ENCODE results near the gene SERPINB10.

SERPINB10 gene

DNA sequence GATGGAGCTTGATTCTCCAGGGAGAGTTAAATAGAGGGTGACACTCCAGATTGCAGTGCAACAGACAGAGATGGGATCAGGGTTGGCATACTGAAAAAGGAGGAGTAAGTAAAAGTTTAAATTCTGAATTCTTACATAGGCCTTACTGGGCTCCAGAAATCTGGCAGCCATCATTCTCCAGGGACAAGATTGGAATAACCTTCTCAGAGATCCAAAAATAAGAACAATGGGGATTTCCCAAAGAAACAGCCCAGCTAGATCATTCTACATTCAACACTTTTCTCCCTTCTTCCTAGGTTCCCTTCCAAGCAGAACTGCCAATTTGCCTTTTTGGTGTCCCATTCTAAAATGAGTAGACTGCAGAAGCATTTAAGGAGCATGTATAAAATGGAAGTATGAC lies 35.2 kb upstream of the SERPINB10 start:
- TF ChIP-seq Cebpa-rat (IDR thresholded peaks at IDR 0.05), result no peak

DNA sequence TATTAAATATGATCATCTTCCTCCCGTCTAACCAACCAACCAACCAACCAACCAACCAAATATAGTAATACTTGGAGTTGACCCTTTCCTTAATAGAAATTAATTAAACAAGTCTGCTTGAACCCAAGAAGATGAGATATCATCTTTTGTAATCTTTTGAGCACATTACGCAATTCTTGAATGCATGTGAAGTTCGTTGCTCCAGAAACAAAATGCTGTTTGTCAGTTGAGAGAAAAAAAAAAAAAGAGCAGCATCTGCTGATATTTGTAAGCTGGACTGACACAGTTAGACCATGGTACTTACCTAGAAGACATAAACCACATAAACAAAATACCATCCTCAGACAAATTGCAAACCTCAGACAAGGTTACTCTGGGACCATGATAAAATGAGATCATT lies 29.4 kb upstream of the SERPINB10 start:
- H3K36me3 ChIP-seq, result no peaks in the 10 kb centered on the region
- no peaks in the 10 kb centered on the region for H4K20me1 ChIP-seq
- H3K27me3 ChIP-seq, result no peaks in the 10 kb centered on the region
- H3K4me2 ChIP-seq, result 0 out of 22 replicates have a peak overlapping the region, but pooled peaks of 1 of the 11 experiments have one; percentile 7
- H3K9ac ChIP-seq, result no peak overlapping the region
- peak overlapping the region in 2 of 11 experiments; percentile 52 to 56; a peak in 2 of 22 replicates for H3K27ac ChIP-seq
- peaks cover 0 to 47% (median 8%) of the 10 kb centered on the region in 10 experiments; a peak in 13 of 20 replicates for H3K4me1 ChIP-seq
- H3K4me3 ChIP-seq, result no peak overlapping the region
- peaks cover 0 to 7% (median 3%) of the 10 kb centered on the region in 11 experiments; a peak in 5 of 22 replicates for H3K9me3 ChIP-seq (replicated peaks in 1 of 11)
- TF ChIP-seq Cebpa-rat (IDR thresholded peaks at IDR 0.05), result peak in 5 of 11 experiments; percentile 18 to 70 (median 51); a peak in 5 of 22 replicates

More for the DNA sequence above, 35.2 kb upstream of the SERPINB10 start:
- Histone ChIP-seq H3K9me3 (replicated peaks in 1 of 11) (peaks cover 0 to 41% (median 7%) of the 10 kb centered on the region in 11 experiments; a peak in 12 of 22 replicates), H3K4me3 (no peak overlapping the region), H3K27ac (no peak overlapping the region), H3K27me3 (no peaks in the 10 kb centered on the region), H3K4me1 (peaks cover 16 to 33% (median 20%) of the 10 kb centered on the region in 10 experiments), H4K20me1 (no peaks in the 10 kb centered on the region), H3K36me3 (no peaks in the 10 kb centered on the region), H3K9ac (no peak overlapping the region), H3K4me2 (no peak overlapping the region)

DNA sequence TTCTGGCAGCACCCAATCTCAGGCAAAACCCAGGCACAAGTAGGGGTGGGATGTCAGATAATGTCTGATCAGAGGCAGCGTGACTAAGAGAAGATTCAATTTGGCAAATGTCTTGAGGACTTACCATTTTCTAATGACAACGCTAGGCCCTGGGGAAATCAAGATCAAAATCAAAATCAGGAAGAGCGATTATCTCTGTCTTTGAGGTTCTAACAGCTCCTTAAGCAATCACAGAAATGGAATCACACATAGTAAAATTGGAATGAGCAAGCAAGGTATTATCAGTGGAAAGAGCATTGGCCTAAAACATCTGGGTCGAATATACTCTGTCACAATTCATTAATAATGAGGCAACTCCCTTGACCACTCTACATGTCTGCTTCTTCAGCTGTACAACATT lies 28.8 kb upstream of the SERPINB10 start:
- H3K27me3 ChIP-seq, result no peaks in the 10 kb centered on the region
- H3K9me3 ChIP-seq (replicated peaks in 1 of 11), result peaks cover 0 to 7% (median 3%) of the 10 kb centered on the region in 11 experiments; a peak in 5 of 22 replicates
- H3K27ac ChIP-seq, result peak overlapping the region in 2 of 11 experiments; percentile 52 to 56; a peak in 4 of 22 replicates
- no peaks in the 10 kb centered on the region for H3K36me3 ChIP-seq
- no peaks in the 10 kb centered on the region for H4K20me1 ChIP-seq
- no peak overlapping the region for H3K4me3 ChIP-seq
- H3K9ac ChIP-seq, result no peak overlapping the region
- peaks cover 0 to 47% (median 8%) of the 10 kb centered on the region in 10 experiments; a peak in 13 of 20 replicates for H3K4me1 ChIP-seq
- no peak for TF ChIP-seq Cebpa-rat (IDR thresholded peaks at IDR 0.05)
- H3K4me2 ChIP-seq, result peak overlapping the region in 2 of 11 experiments; percentile 7 to 15; a peak in 1 of 22 replicates

DNA sequence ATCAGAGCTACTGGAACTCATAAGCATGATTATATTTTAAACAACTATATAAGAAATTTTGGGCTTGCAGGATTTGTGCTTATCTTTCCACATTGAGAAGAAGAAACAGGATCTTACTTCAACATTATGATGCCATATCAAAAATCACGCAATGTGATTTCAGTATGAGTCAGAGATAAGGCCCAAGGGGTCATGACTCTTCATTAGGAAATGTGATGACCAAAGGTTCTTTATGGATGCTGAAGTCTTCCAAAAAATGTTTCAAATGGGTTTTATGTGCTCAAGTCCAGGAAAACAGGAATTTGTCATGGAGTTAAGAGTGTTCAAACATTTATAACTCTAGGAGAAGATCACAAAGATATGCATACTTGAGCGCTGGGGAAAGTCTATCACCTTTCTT lies 28.0 kb upstream of the SERPINB10 start:
- Histone ChIP-seq H4K20me1 (no peaks in the 10 kb centered on the region), H3K4me1 (peaks cover 0 to 47% (median 8%) of the 10 kb centered on the region in 10 experiments; a peak in 13 of 20 replicates), H3K4me2 (peak overlapping the region in 3 of 11 experiments; percentile 1 to 48 (median 8); a peak in 3 of 22 replicates), H3K27me3 (no peaks in the 10 kb centered on the region), H3K9me3 (replicated peaks in 1 of 11) (peaks cover 0 to 7% (median 3%) of the 10 kb centered on the region in 11 experiments; a peak in 5 of 22 replicates), H3K36me3 (no peaks in the 10 kb centered on the region), H3K9ac (no peak overlapping the region), H3K27ac (peak overlapping the region in 1 of 11 experiments; percentile 49; a peak in 2 of 22 replicates), H3K4me3 (no peak overlapping the region)
- TF ChIP-seq Cebpa-rat (IDR thresholded peaks at IDR 0.05), result no peak

DNA sequence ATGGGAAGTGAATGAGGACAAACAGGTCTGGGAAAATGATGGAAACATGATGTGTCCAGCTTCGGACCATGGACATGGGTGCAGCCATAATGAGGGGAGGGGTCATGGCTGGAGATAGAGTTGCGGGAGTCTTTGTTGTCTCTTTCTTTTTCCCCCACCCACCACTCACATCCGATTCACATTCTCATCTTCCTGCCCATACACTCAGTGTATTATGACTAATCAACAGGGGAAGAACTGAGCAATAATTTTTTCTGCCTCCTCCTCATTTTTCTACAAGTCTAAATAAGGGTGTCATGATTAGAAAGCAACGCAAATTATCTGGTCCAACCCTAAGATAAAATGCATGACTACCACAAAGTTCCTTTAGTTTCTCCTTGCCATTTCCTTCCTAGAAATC lies 25.9 kb upstream of the SERPINB10 start:
- H3K4me2 ChIP-seq, result peak overlapping the region in 3 of 11 experiments; percentile 8 to 44 (median 40); a peak in 5 of 22 replicates
- H4K20me1 ChIP-seq, result no peaks in the 10 kb centered on the region
- no peak for TF ChIP-seq Cebpa-rat (IDR thresholded peaks at IDR 0.05)
- H3K27me3 ChIP-seq, result no peaks in the 10 kb centered on the region
- no peak overlapping the region for H3K4me3 ChIP-seq
- H3K9ac ChIP-seq, result no peak overlapping the region
- H3K4me1 ChIP-seq, result peaks cover 0 to 47% (median 8%) of the 10 kb centered on the region in 10 experiments; a peak in 13 of 20 replicates
- H3K27ac ChIP-seq, result 0 out of 22 replicates have a peak overlapping the region, but pooled peaks of 1 of the 11 experiments have one; percentile 1
- no peaks in the 10 kb centered on the region for H3K36me3 ChIP-seq
- 0 out of 22 replicates have a peak, but pooled peaks cover 0 to 5% (median 0%) of the 10 kb centered on the region in 11 experiments for H3K9me3 ChIP-seq (replicated peaks in 1 of 11)

DNA sequence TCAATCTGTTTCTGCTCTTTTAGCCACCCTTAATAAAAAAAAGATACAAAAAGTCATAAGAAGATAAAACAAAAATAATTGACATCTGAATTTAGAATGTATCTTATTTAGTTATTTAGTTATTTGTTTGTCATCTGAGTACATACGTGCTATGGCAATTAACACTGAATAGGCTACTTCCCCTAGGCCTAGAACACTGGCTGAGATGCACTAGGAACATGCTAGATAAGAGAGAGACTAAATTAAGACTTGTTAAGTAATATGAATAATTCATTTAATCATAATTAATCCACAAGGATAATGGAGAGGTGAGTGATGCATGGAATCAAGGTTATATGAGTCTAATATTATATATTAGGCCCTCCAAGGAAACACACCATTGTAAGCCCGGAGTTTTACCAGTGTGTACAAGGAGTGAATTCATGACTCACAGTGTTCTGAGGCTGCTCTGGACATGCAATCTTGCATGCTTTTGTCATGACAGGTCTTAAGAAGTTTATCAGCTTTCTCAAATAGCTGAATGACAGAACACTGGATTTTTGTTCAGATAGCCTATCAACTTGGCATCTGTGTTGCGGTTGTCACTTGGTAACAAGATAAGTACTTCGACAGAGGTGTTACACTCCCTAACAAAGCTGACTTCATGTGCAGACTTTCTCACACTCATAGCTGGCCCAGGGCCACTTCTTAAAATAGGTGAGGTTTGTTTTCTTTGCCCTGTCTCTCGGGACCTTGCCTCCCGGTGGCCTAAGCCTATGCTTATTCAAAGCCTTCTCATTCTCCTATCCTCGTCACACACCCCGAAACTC lies 25.2 kb upstream of the SERPINB10 start:
- peak overlapping the region in 9 of 11 experiments; percentile 8 to 51 (median 31); a peak in 8 of 22 replicates for H3K4me2 ChIP-seq
- no peaks in the 10 kb centered on the region for H3K36me3 ChIP-seq
- no peak overlapping the region for H3K27ac ChIP-seq
- TF ChIP-seq Cebpa-rat (IDR thresholded peaks at IDR 0.05), result no peak
- no peak overlapping the region for H3K4me3 ChIP-seq
- H3K9ac ChIP-seq, result no peak overlapping the region
- 0 out of 22 replicates have a peak, but pooled peaks cover 0 to 5% (median 0%) of the 10 kb centered on the region in 11 experiments for H3K9me3 ChIP-seq (replicated peaks in 1 of 11)
- no peaks in the 10 kb centered on the region for H3K27me3 ChIP-seq
- H4K20me1 ChIP-seq, result no peaks in the 10 kb centered on the region
- H3K4me1 ChIP-seq, result peaks cover 0 to 51% (median 8%) of the 10 kb centered on the region in 10 experiments; a peak in 13 of 20 replicates

DNA sequence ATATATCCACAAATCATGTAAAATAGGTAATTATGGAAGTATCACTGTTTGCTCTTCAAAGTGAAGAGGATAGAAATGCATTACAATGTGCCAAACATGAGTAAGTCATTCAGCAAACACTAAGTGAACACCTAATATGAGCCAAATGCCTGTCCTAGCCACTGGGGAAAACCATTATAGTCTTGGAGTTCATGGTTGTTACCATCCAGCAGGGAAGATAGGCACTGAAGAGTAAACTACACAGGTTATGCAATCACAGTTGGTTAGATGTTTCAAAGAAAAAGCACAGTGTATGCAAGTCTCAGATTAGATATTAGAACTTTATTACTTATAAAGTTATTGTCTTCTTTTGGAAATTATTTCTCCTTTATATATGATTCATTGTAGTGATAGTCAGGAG lies 24.1 kb upstream of the SERPINB10 start:
- H3K9me3 ChIP-seq (replicated peaks in 1 of 11), result 0 out of 22 replicates have a peak, but pooled peaks cover 0 to 4% (median 0%) of the 10 kb centered on the region in 11 experiments
- TF ChIP-seq Cebpa-rat (IDR thresholded peaks at IDR 0.05), result no peak
- no peak overlapping the region for H3K27ac ChIP-seq

DNA sequence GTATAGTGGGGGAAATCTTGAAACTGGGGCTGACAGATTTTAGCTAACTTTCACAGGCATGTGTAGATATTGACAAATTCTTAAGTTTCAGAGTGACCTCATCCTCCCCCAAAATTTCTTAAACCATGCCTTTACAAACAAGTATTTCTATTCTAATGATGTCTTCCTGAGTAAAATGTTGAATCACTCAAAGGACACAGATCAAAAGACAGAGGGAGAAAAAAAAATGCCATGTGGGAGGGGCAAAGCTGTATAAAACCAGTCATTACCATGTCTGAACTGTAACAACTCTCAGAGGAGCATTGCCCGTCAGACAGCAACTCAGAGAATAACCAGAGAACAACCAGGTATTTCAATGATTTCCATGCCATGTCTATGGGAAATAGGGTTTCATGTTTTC lies 20.3 kb upstream of the SERPINB10 start, which contains the start of gene SERPINB2:
SERPINB2 (plus strand) TSS at position 282 of the 400 bp plus-strand sequence. CDS start 3,740 bp downstream, outside the sequence.
- Histone ChIP-seq H3K27me3 (no peaks in the 10 kb centered on the region), H3K36me3 (no peaks in the 10 kb centered on the region), H3K9me3 (replicated peaks in 1 of 11) (no peaks in the 10 kb centered on the region), H3K27ac (no peak within 1 kb of the TSS), H3K4me3 (0 out of 20 replicates have a peak within 1 kb of the TSS, but pooled peaks of 1 of the 10 experiments have one; percentile 6), H3K4me1 (peaks cover 0 to 40% (median 8%) of the 10 kb centered on the region in 10 experiments; a peak in 14 of 20 replicates), H4K20me1 (no peaks in the 10 kb centered on the region), H3K9ac (no peak within 1 kb of the TSS), H3K4me2 (peak within 1 kb of the TSS in 4 of 11 experiments; percentile 0 to 41 (median 14); a peak in 3 of 22 replicates)
- TF ChIP-seq Cebpa-rat (IDR thresholded peaks at IDR 0.05), result no peak

More for the DNA sequence above, 24.1 kb upstream of the SERPINB10 start:
- H3K27me3 ChIP-seq, result no peaks in the 10 kb centered on the region
- H4K20me1 ChIP-seq, result no peaks in the 10 kb centered on the region
- no peaks in the 10 kb centered on the region for H3K36me3 ChIP-seq
- H3K4me1 ChIP-seq, result peaks cover 0 to 51% (median 8%) of the 10 kb centered on the region in 10 experiments; a peak in 13 of 20 replicates
- no peak overlapping the region for H3K9ac ChIP-seq
- H3K4me3 ChIP-seq, result no peak overlapping the region
- no peak overlapping the region for H3K4me2 ChIP-seq

Measured in BLaER1 treated with 17β-estradiol and CSF1 and Interleukin-3, amounts not matched to agents 10 nM and 100 nM (cell line).